ENCODE measurements around the gene RAB6B.

DNA sequence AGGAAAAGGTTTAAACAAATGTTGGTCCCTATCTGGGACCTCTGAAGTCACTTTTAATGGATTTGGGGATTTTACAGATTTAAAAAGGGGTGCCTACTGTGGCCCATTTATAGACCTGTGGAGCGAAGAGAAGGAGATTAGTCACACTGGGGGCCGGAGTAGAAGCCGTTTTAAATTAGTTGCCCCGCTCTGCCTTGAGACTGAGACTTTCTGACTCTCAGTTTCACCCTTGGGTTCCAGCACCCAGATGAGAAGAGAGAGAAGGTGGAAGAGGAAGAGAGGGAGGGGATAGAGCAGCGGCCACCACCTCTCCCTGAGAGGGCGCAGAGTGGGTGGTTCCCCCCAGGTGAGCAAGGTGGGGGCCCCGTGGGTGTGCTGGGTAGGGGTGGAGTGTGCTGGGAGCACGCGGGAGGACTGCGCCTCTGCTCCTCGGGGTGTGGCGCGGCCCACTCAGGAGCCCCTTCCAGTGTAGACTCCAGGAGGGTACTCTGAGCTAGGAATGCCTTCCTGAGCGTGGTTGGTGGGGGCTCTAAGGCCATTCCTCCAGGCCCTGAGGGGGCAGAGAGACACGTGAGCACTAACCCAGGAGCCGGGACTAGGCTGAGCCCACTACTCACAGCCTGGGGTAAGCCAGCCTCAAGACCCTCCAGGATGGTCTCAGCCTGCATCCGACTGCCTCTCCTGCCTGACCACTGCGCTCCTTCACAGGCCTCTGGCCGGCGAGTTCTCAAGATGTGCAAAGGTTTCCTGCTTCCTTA, 32.6 kb upstream of the RAB6B start:
- TF ChIP-seq, protein P1, sequence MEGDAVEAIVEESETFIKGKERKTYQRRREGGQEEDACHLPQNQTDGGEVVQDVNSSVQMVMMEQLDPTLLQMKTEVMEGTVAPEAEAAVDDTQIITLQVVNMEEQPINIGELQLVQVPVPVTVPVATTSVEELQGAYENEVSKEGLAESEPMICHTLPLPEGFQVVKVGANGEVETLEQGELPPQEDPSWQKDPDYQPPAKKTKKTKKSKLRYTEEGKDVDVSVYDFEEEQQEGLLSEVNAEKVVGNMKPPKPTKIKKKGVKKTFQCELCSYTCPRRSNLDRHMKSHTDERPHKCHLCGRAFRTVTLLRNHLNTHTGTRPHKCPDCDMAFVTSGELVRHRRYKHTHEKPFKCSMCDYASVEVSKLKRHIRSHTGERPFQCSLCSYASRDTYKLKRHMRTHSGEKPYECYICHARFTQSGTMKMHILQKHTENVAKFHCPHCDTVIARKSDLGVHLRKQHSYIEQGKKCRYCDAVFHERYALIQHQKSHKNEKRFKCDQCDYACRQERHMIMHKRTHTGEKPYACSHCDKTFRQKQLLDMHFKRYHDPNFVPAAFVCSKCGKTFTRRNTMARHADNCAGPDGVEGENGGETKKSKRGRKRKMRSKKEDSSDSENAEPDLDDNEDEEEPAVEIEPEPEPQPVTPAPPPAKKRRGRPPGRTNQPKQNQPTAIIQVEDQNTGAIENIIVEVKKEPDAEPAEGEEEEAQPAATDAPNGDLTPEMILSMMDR (IDR thresholded peaks at IDR 0.05), result no peak
- no peak for TF ChIP-seq POLR2A (IDR thresholded peaks at IDR 0.05)
- no peak for TF ChIP-seq POLR2AphosphoS5 (IDR thresholded peaks at IDR 0.05)

Data from breast epithelium (tissue), 3 donors.